H1 (cell line): ENCODE results near the gene ADGRV1. TPM values are rescaled to one million over a fixed set of nuclear protein-coding genes. Genes with fewer than 3 reads are reported as not detected.

Experiments
- CTCF ChIA-PET: fragments of 300-600 bp; sonication (Branson Sonifier 250); formaldehyde crosslinking; loops from one replicate; lab custom pipeline; 2021; ENCODE audit not compliant: partially characterized antibody; lab: Charles Lee
- POLR2A ChIA-PET: fragments of 300-600 bp; sonication (Branson Sonifier 250); formaldehyde crosslinking; loops from one replicate; lab custom pipeline; 2021; ENCODE audit warnings: inconsistent platforms; ENCODE audit not compliant: partially characterized antibody; lab: Charles Lee
- DNase-seq, 2 experiments: peaks; one replicate each; pipeline versions ENCODE4 v3.0.0 to v3.0.0-alpha.2; 2010 to 2022; ENCODE audit warnings: low spot score in 2 of 2, low read depth in 1 of 2, mixed read lengths in 1 of 2
- FAIRE-seq: peaks from 2 replicates; lab custom pipeline; 2011; peaks lifted over from hg19 to GRCh38; lab: Jason Lieb, UNC
- H2AFZ ChIP-seq: 2 replicates; pipeline ENCODE4 v1.8.1; 2012; ENCODE audit warnings: low read length, inconsistent platforms
- H2AK5ac ChIP-seq: 2 replicates; pipeline ENCODE4 v1.6.1; 2013; ENCODE audit warnings: low read depth, low read length
- H2BK120ac ChIP-seq: replicated peaks from 2 replicates; pipeline ENCODE3; 2013; ENCODE audit warnings: low read depth, low read length, inconsistent platforms
- H2BK12ac ChIP-seq: 2 replicates; pipeline ENCODE4 v1.6.1; 2013; ENCODE audit warnings: low read depth, low read length
- H2BK15ac ChIP-seq: 2 replicates; pipeline ENCODE4 v1.6.1; 2013; ENCODE audit warnings: low read length
- H2BK20ac ChIP-seq: 2 replicates; pipeline ENCODE4 v1.6.1; 2013; ENCODE audit warnings: low read length
- H2BK5ac ChIP-seq: 2 replicates; pipeline ENCODE4 v1.6.1; 2013; ENCODE audit warnings: low read depth, low read length
- H3K14ac ChIP-seq: 2 replicates; pipeline ENCODE4 v1.6.1; 2013; ENCODE audit warnings: inconsistent platforms; ENCODE audit not compliant: insufficient read length
- H3K18ac ChIP-seq: 2 replicates; pipeline ENCODE4 v1.6.1; 2013; ENCODE audit warnings: low read length; ENCODE audit errors: extremely low read depth
- H3K23ac ChIP-seq: 2 replicates; pipeline ENCODE4 v1.6.1; 2013; ENCODE audit warnings: inconsistent platforms; ENCODE audit not compliant: insufficient read length
- H3K23me2 ChIP-seq: 2 replicates; pipeline ENCODE4 v1.6.1; 2013; ENCODE audit warnings: low read depth, low read length
- H3K27ac ChIP-seq: 2 replicates; pipeline ENCODE4 v1.6.1; 2011; ENCODE audit warnings: low read depth, low read length, inconsistent platforms
- H3K27me3 ChIP-seq, 4 experiments: replicated peaks in 1 of 4; 1 replicate in 1 of 4; 2 replicates in 3 of 4; pipeline versions ENCODE4 v1.6.1 to v1.8.1; 2011 to 2013; ENCODE audit warnings: low read length in 3 of 4, mild to moderate bottlenecking in 3 of 4, inconsistent platforms in 2 of 4, mixed read lengths in 2 of 4, moderate library complexity in 1 of 4; ENCODE audit not compliant: control insufficient read depth in 3 of 4, insufficient read depth in 3 of 4; ENCODE audit errors: extremely low read depth in 1 of 4
- H3K36me3 ChIP-seq, 4 experiments: 2 replicates each; pipeline versions ENCODE4 v1.6.1 to v1.8.1; 2011 to 2013; ENCODE audit warnings: mild to moderate bottlenecking in 4 of 4, low read length in 3 of 4, moderate library complexity in 2 of 4, control low read depth in 1 of 4, inconsistent platforms in 1 of 4; ENCODE audit not compliant: insufficient read depth in 4 of 4, control insufficient read depth in 2 of 4
- H3K4ac ChIP-seq: replicated peaks from 2 replicates; pipeline ENCODE3; 2013; ENCODE audit warnings: low read length, low read depth, mixed read lengths, inconsistent platforms; ENCODE audit not compliant: insufficient read length
- H3K4me1 ChIP-seq, 4 experiments: replicated peaks in 1 of 4; 1 replicate in 1 of 4; 2 replicates in 3 of 4; pipeline versions ENCODE4 v1.6.1 to v1.8.1; 2011 to 2013; ENCODE audit warnings: low read length in 3 of 4, inconsistent platforms in 2 of 4, mixed read lengths in 1 of 4; ENCODE audit not compliant: insufficient read depth in 4 of 4, control insufficient read depth in 3 of 4
- H3K4me2 ChIP-seq, 2 experiments: 2 replicates each; pipeline versions ENCODE4 v1.6.1 to v1.8.1; 2011 to 2013; ENCODE audit warnings: low read depth in 2 of 2, low read length in 2 of 2, control low read depth in 1 of 2, inconsistent platforms in 1 of 2, mild to moderate bottlenecking in 1 of 2; ENCODE audit not compliant: insufficient read depth in 1 of 2
- H3K4me3 ChIP-seq, 4 experiments: fragments of 200-600, 300-600 bp in 1 of 4; sonication (generic), shearing (Covaris generic), sonication (Bioruptor Twin) in 1 of 4; 2 replicates each; pipeline versions ENCODE4 v1.5.1 to v1.8.1; 2011 to 2016; ENCODE audit warnings: low read length in 4 of 4, low read depth in 3 of 4, control low read depth in 2 of 4, inconsistent platforms in 2 of 4, mild to moderate bottlenecking in 2 of 4, mixed read lengths in 1 of 4, moderate library complexity in 1 of 4; ENCODE audit not compliant: insufficient read depth in 2 of 4; ENCODE audit errors: extremely low read depth in 1 of 4
- H3K56ac ChIP-seq: replicated peaks from 2 replicates; pipeline ENCODE3; 2013; ENCODE audit warnings: low read depth, mild to moderate bottlenecking, mixed read lengths, low read length, inconsistent platforms; ENCODE audit not compliant: insufficient read length
- H3K79me1 ChIP-seq: 2 replicates; pipeline ENCODE4 v1.6.1; 2013; ENCODE audit warnings: low read depth, low read length, control low read depth
- H3K79me2 ChIP-seq, 2 experiments: 2 replicates each; pipeline versions ENCODE4 v1.6.1 to v1.8.1; 2012 to 2013; ENCODE audit warnings: low read length in 2 of 2, mild to moderate bottlenecking in 2 of 2, inconsistent platforms in 1 of 2; ENCODE audit not compliant: insufficient read depth in 2 of 2, control insufficient read depth in 1 of 2
- H3K9ac ChIP-seq, 4 experiments: replicated peaks in 1 of 4; 1 replicate in 1 of 4; 2 replicates in 3 of 4; pipeline versions ENCODE4 v1.6.1 to v1.8.1; 2011 to 2013; ENCODE audit warnings: low read depth in 3 of 4, low read length in 3 of 4, control low read depth in 2 of 4, mild to moderate bottlenecking in 2 of 4, moderate library complexity in 2 of 4, inconsistent platforms in 1 of 4; ENCODE audit errors: extremely low read depth in 1 of 4
- H3K9me3 ChIP-seq, 2 experiments: 2 replicates each; pipeline versions ENCODE4 v1.6.1 to v1.8.1; 2012 to 2013; ENCODE audit warnings: mild to moderate bottlenecking in 2 of 2, moderate library complexity in 2 of 2, control low read depth in 1 of 2, inconsistent platforms in 1 of 2, low read depth in 1 of 2, low read length in 1 of 2, mixed read lengths in 1 of 2; ENCODE audit not compliant: insufficient read depth in 2 of 2
- H4K20me1 ChIP-seq, 2 experiments: replicated peaks in 1 of 2; 2 replicates each; pipeline versions ENCODE3 to v1.8.1; 2011 to 2013; ENCODE audit warnings: inconsistent platforms in 2 of 2, low read length in 2 of 2, mild to moderate bottlenecking in 1 of 2; ENCODE audit not compliant: insufficient read depth in 2 of 2, control insufficient read depth in 1 of 2
- H4K5ac ChIP-seq: 2 replicates; pipeline ENCODE4 v1.6.1; 2013; ENCODE audit warnings: low read length, low read depth, mixed read lengths, inconsistent platforms; ENCODE audit not compliant: insufficient read length
- H4K8ac ChIP-seq: 2 replicates; pipeline ENCODE4 v1.8.0; 2013; ENCODE audit warnings: mild to moderate bottlenecking, moderate library complexity, low read length, inconsistent platforms; ENCODE audit not compliant: insufficient read depth; ENCODE audit errors: extremely low read depth
- H4K91ac ChIP-seq: replicated peaks from 2 replicates; pipeline ENCODE3; 2013; ENCODE audit warnings: low read length, mixed read lengths, inconsistent platforms; ENCODE audit not compliant: insufficient read length
- CHD1 ChIP-seq: IDR thresholded peaks from 2 replicates; pipeline ENCODE4 v1.6.1; 2012; ENCODE audit warnings: low read depth, low read length, improper control_type of control experiment
- EZH2 ChIP-seq: fragments of 200-600 bp; sonication (generic); IDR thresholded peaks from 2 replicates; pipeline ENCODE4 v1.7.1; 2012; ENCODE audit warnings: low read depth, mild to moderate bottlenecking, moderate library complexity, low read length, inconsistent platforms; ENCODE audit not compliant: severe bottlenecking
- GABPA ChIP-seq: IDR thresholded peaks from 2 replicates; pipeline ENCODE4 v1.6.1; 2011; ENCODE audit warnings: mild to moderate bottlenecking, low read length, moderate library complexity, borderline replicate concordance; ENCODE audit not compliant: insufficient read depth
- JUN ChIP-seq: IDR thresholded peaks from 2 replicates; pipeline ENCODE4 v1.6.1; 2011; ENCODE audit warnings: low read depth, mild to moderate bottlenecking, improper control_type of control experiment, low read length
- KDM4A ChIP-seq: IDR thresholded peaks from one replicate; pipeline ENCODE4 v1.7.1; 2012; ENCODE audit warnings: low read depth, mild to moderate bottlenecking, moderate library complexity, low read length, inconsistent platforms; ENCODE audit not compliant: severe bottlenecking
- MAX ChIP-seq: IDR thresholded peaks from 2 replicates; pipeline ENCODE4 v1.6.1; 2012; ENCODE audit warnings: inconsistent platforms
- POLR2AphosphoS5 ChIP-seq: IDR thresholded peaks from 2 replicates; pipeline ENCODE4 v1.6.1; 2011; ENCODE audit warnings: low read depth, low read length
- RXRA ChIP-seq: IDR thresholded peaks from 2 replicates; pipeline ENCODE4 v1.6.1; 2011; ENCODE audit warnings: low read depth, mild to moderate bottlenecking, low read length, moderate library complexity; ENCODE audit not compliant: insufficient read depth
- SRF ChIP-seq: IDR thresholded peaks from 2 replicates; pipeline ENCODE4 v1.6.1; 2011; ENCODE audit warnings: mild to moderate bottlenecking, low read depth, low read length, moderate library complexity
- TAF1 ChIP-seq: IDR thresholded peaks from 2 replicates; pipeline ENCODE4 v1.6.1; 2011; ENCODE audit warnings: mild to moderate bottlenecking, low read depth, low read length
- USF2 ChIP-seq: IDR thresholded peaks from 2 replicates; pipeline ENCODE4 v1.6.1; 2011; ENCODE audit warnings: low read length, improper control_type of control experiment
- ZNF274 ChIP-seq: IDR thresholded peaks from 2 replicates; pipeline ENCODE4 v1.7.0; 2012; ENCODE audit warnings: low read length, borderline replicate concordance; ENCODE audit errors: extremely low read depth
- WGBS, 2 experiments: shearing (Covaris generic) in 1 of 2; methylation state at CpG; one replicate each; pipeline versions ENCODE4 v1.1.6 to v1.1.7; 2013 to 2015; ENCODE audit warnings: low lambda C conversion rate in 2 of 2, mixed read lengths in 2 of 2, inconsistent platforms in 1 of 2, low coverage in 1 of 2, missing lambda C conversion rate in 1 of 2; ENCODE audit not compliant: insufficient replicate concordance in 2 of 2, insufficient coverage in 1 of 2, insufficient read length in 1 of 2; ENCODE audit errors: extremely low coverage in 1 of 2, missing lambda C conversion rate in 1 of 2; 5-methylcytosine and 5-hydroxymethylcytosine counted together
- polyA plus RNA-seq, 7 experiments: library from polyadenylated mRNA; depleted of rRNA in 3 of 7; stranded (reverse) in 5 of 7; unstranded in 2 of 7; fragments of >200 nt in 5 of 7; fragments of 200-250 nt in 2 of 7; gene quantifications; 1 replicate in 5 of 7; 2 replicates in 1 of 7; 4 replicates in 1 of 7; pipeline versions ENCODE4 v1.2.1 to v1.2.3, GENCODE V29; 2011 to 2013; ENCODE audit warnings: missing spikeins in 2 of 7, mixed read lengths in 2 of 7
- total RNA-seq: library from RNA; stranded (reverse); fragmentation: NEBNext Ultra II Directional; extraction: Animal tissue kit (Norgen Biotek cat#: 25700); gene quantifications from 2 replicates; pipeline ENCODE4 v1.2.1, GENCODE V29; 2021

The ADGRV1 gene
- total and polyA plus RNA-seq, 2 of the 8 experiments (the other 6 are each of a cell fraction or from before 2014, with no cell fraction given) = 53.1 to 62.2 TPM

DNA sequence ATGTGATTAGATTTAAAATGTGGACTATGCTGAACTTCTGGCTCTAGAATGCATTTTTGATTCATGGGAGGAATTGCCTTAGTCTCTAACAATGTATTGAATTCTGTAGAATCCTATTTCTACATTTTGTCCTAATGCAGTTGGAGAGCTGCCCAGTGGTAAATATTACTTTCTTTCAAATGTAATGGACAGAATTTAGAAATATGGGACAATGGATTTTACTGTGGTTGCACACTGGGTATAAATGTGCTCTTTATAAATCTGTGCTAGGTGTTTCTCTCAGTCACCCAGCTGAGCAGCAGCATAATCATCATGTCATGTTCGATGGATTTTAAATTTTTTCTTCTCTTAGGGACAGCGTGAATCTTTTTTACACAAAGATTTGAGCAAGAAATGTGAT lies 141.7 kb downstream of the ADGRV1 start:
- no peaks in the 10 kb centered on the region for H3K79me1 ChIP-seq

More for the DNA sequence above, 141.7 kb downstream of the ADGRV1 start:
- no peaks in the 10 kb centered on the region for H3K9me3 ChIP-seq
- no peak overlapping the region for H3K9ac ChIP-seq
- H2BK15ac ChIP-seq = no peak overlapping the region
- H2AK5ac ChIP-seq = no peak overlapping the region
- no peaks in the 10 kb centered on the region for H3K79me2 ChIP-seq
- no peak overlapping the region for H3K14ac ChIP-seq
- POLR2A ChIA-PET = interaction anchor here (1.3 kb wide), 1 partner anchor 102 kb away, joined by 3 read pairs; no protein-coding TSS in a partner anchor
- no peak overlapping the region for H2BK12ac ChIP-seq
- H3K4ac ChIP-seq = no peak overlapping the region
- no peak overlapping the region for H3K27ac ChIP-seq
- no peak overlapping the region for H2BK20ac ChIP-seq
- no peaks in the 10 kb centered on the region for H3K4me1 ChIP-seq
- no peak for FAIRE-seq
- WGBS, 2 experiments = 91% methylated on average over 2 of the region's 2 CpGs; no CpG with 5 or more reads in 1 of the 2 experiments
- no peak overlapping the region for H4K5ac ChIP-seq
- H3K4me2 ChIP-seq = no peak overlapping the region
- peaks cover 0 to 36% (median 5%) of the 10 kb centered on the region in 4 experiments; a peak in 5 of 8 replicates for H3K36me3 ChIP-seq
- H3K23me2 ChIP-seq = no peaks in the 10 kb centered on the region
- no peak for DNase-seq
- TF ChIP-seq ZNF274 = no peak
- no peak for TF ChIP-seq SRF
- no peak for TF ChIP-seq TAF1
- no peak for TF ChIP-seq EZH2
- no peak for TF ChIP-seq MAX
- no peak for TF ChIP-seq CHD1
- no peak for TF ChIP-seq JUN
- no peak for TF ChIP-seq USF2
- TF ChIP-seq KDM4A = no peak
- TF ChIP-seq GABPA = no peak
- TF ChIP-seq POLR2AphosphoS5 = no peak
- TF ChIP-seq RXRA = no peak
- H4K8ac ChIP-seq = no peak overlapping the region
- H3K18ac ChIP-seq = no peak overlapping the region
- H2BK120ac ChIP-seq = no peak overlapping the region
- H3K4me3 ChIP-seq = no peak overlapping the region
- H2AFZ ChIP-seq = no peak overlapping the region
- H2BK5ac ChIP-seq = no peak overlapping the region
- H3K23ac ChIP-seq = no peak overlapping the region
- H4K20me1 ChIP-seq = peaks cover 0 to 1% of the 10 kb centered on the region in 2 experiments
- no peaks in the 10 kb centered on the region for H3K27me3 ChIP-seq
- CTCF ChIA-PET = no interaction called here
- H4K91ac ChIP-seq = no peak overlapping the region
- no peak overlapping the region for H3K56ac ChIP-seq
